Naive B cell (primary cell): Measurements from ENCODE around the gene TGFA. TPM values are rescaled to one million over a fixed set of nuclear protein-coding genes. Genes with fewer than 3 reads are reported as not detected.

Experiments
- ATAC-seq, 2 donors: fragments of 150-1000 bp; cut with Tn5 transposase; 2 replicates each; pipeline ENCODE4 v1.10.0; 2021; ENCODE audit warnings: low read depth in 2 of 2, mild to moderate bottlenecking in 2 of 2, moderate library complexity in 2 of 2
- DNase-seq: peaks from one replicate; pipeline ENCODE4 v3.0.0; 2022
- H3K27ac Mint-ChIP-seq, 6 donors: one replicate each; pipeline ENCODE4 v1.8.0; 2020 to 2022; ENCODE audit warnings: mild to moderate bottlenecking in 6 of 6, mixed read lengths in 6 of 6, moderate library complexity in 5 of 6, inconsistent platforms in 2 of 6
- H3K27me3 Mint-ChIP-seq, 3 donors: one replicate each; pipeline ENCODE4 v1.8.0; 2021 to 2022; ENCODE audit warnings: mixed read lengths in 3 of 3, mild to moderate bottlenecking in 1 of 3
- H3K36me3 Mint-ChIP-seq, 2 donors: one replicate each; pipeline ENCODE4 v1.8.0; 2020 to 2022; ENCODE audit warnings: mixed read lengths in 2 of 2, inconsistent platforms in 1 of 2, mild to moderate bottlenecking in 1 of 2
- H3K4me1 Mint-ChIP-seq, 3 donors: one replicate each; pipeline ENCODE4 v1.8.0; 2020 to 2022; ENCODE audit warnings: mixed read lengths in 3 of 3, inconsistent platforms in 1 of 3, mild to moderate bottlenecking in 1 of 3, moderate library complexity in 1 of 3
- H3K4me3 Mint-ChIP-seq, 8 donors: one replicate each; pipeline ENCODE4 v1.8.0; 2020 to 2022; ENCODE audit warnings: mild to moderate bottlenecking in 8 of 8, mixed read lengths in 8 of 8, moderate library complexity in 8 of 8, inconsistent platforms in 2 of 8
- H3K9me3 Mint-ChIP-seq, 7 donors: one replicate each; pipeline ENCODE4 v1.8.0; 2020 to 2022; ENCODE audit warnings: mixed read lengths in 7 of 7, mild to moderate bottlenecking in 5 of 7, inconsistent platforms in 2 of 7, moderate library complexity in 1 of 7
- polyA plus RNA-seq, 6 donors: library from polyadenylated mRNA; unstranded; fragments of 300-500 nt; fragmentation: Illumina TruSeq; gene quantifications; one replicate each; pipeline ENCODE4 v1.2.3, GENCODE V29; 2021; ENCODE audit warnings: low read depth in 6 of 6

Gene TGFA
- polyA plus RNA-seq, 6 donors from 2014 or later: not detected

GRCh38 chr2:70431716-70432347, 121.8 kb downstream of the TGFA start:
- DNase-seq: no peak
- no peak overlapping the region for H3K4me3 Mint-ChIP-seq
- peaks cover 3 to 7% (median 6%) of the 10 kb centered on the region in 3 donors for H3K27me3 Mint-ChIP-seq

GRCh38 chr2:70426341-70426740, 127.3 kb downstream of the TGFA start:
- no peak for DNase-seq
- Mint-ChIP-seq H3K9me3 (peaks cover 0 to 6% (median 0%) of the 10 kb centered on the region in 7 donors), H3K36me3 (no peaks in the 10 kb centered on the region), H3K4me3 (no peak overlapping the region), H3K4me1 (no peaks in the 10 kb centered on the region), H3K27ac (no peak overlapping the region), H3K27me3 (peaks cover 0 to 43% (median 28%) of the 10 kb centered on the region in 3 donors)
- ATAC-seq: no peak

More at GRCh38 chr2:70431716-70432347, 121.8 kb downstream of the TGFA start:
- Mint-ChIP-seq H3K4me1 (no peaks in the 10 kb centered on the region), H3K9me3 (peaks cover 0 to 6% (median 0%) of the 10 kb centered on the region in 7 donors), H3K27ac (no peak overlapping the region), H3K36me3 (no peaks in the 10 kb centered on the region)
- ATAC-seq: no peak

GRCh38 chr2:70425682-70426301, 127.8 kb downstream of the TGFA start:
- no peaks in the 10 kb centered on the region for H3K4me1 Mint-ChIP-seq
- ATAC-seq (no peak), DNase-seq (no peak)
- no peak overlapping the region for H3K27ac Mint-ChIP-seq
- H3K36me3 Mint-ChIP-seq: no peaks in the 10 kb centered on the region
- H3K27me3 Mint-ChIP-seq: peaks cover 0 to 43% (median 28%) of the 10 kb centered on the region in 3 donors
- peaks cover 0 to 6% (median 0%) of the 10 kb centered on the region in 7 donors for H3K9me3 Mint-ChIP-seq
- no peak overlapping the region for H3K4me3 Mint-ChIP-seq

GRCh38 chr2:70420740-70421139, 132.9 kb downstream of the TGFA start:
- Mint-ChIP-seq H3K27ac (no peak overlapping the region), H3K4me1 (no peaks in the 10 kb centered on the region), H3K9me3 (peaks cover 0 to 10% (median 4%) of the 10 kb centered on the region in 7 donors), H3K4me3 (no peak overlapping the region), H3K27me3 (peaks cover 0 to 47% (median 33%) of the 10 kb centered on the region in 3 donors), H3K36me3 (no peaks in the 10 kb centered on the region)
- DNase-seq (no peak), ATAC-seq (no peak)

GRCh38 chr2:70420143-70420542, 133.5 kb downstream of the TGFA start:
- Mint-ChIP-seq H3K9me3 (peaks cover 0 to 10% (median 4%) of the 10 kb centered on the region in 7 donors), H3K36me3 (no peaks in the 10 kb centered on the region), H3K27me3 (peaks cover 0 to 43% (median 27%) of the 10 kb centered on the region in 3 donors), H3K27ac (no peak overlapping the region), H3K4me1 (no peaks in the 10 kb centered on the region), H3K4me3 (no peak overlapping the region)
- no peak for ATAC-seq
- no peak for DNase-seq

- Mint-ChIP-seq H3K4me3 (no peak overlapping the region), H3K27ac (peak overlapping the region in 1 of 6 donors; percentile 48), H3K36me3 (no peaks in the 10 kb centered on the region), H3K4me1 (no peaks in the 10 kb centered on the region), H3K9me3 (peaks cover 0 to 10% (median 4%) of the 10 kb centered on the region in 7 donors), H3K27me3 (peaks cover 0 to 34% (median 23%) of the 10 kb centered on the region in 3 donors)
- ATAC-seq (no peak), DNase-seq (no peak)
These were observed 135.1 kb downstream of the TGFA start for GRCh38 chr2:70418514-70418913.

GRCh38 chr2:70417011-70417410, 136.6 kb downstream of the TGFA start:
- Mint-ChIP-seq H3K4me1 (no peaks in the 10 kb centered on the region), H3K27ac (no peak overlapping the region), H3K4me3 (no peak overlapping the region), H3K9me3 (peaks cover 0 to 10% (median 4%) of the 10 kb centered on the region in 7 donors), H3K36me3 (no peaks in the 10 kb centered on the region), H3K27me3 (peaks cover 1 to 20% (median 16%) of the 10 kb centered on the region in 3 donors)
- no peak for ATAC-seq
- no peak for DNase-seq

GRCh38 chr2:70412294-70413070, 141.1 kb downstream of the TGFA start:
- Mint-ChIP-seq H3K27me3 (peaks cover 6 to 35% (median 20%) of the 10 kb centered on the region in 3 donors), H3K4me1 (no peaks in the 10 kb centered on the region), H3K27ac (no peak overlapping the region), H3K4me3 (no peak overlapping the region), H3K9me3 (peaks cover 0 to 5% (median 0%) of the 10 kb centered on the region in 7 donors), H3K36me3 (no peaks in the 10 kb centered on the region)
- DNase-seq (no peak), ATAC-seq (no peak)

- Mint-ChIP-seq H3K36me3 (no peaks in the 10 kb centered on the region), H3K4me3 (no peak overlapping the region), H3K9me3 (peaks cover 0 to 13% (median 0%) of the 10 kb centered on the region in 7 donors), H3K4me1 (no peaks in the 10 kb centered on the region), H3K27ac (no peak overlapping the region), H3K27me3 (peaks cover 13 to 35% (median 19%) of the 10 kb centered on the region in 3 donors)
- no peak for DNase-seq
- no peak for ATAC-seq
These were observed 142.0 kb downstream of the TGFA start for GRCh38 chr2:70411483-70412125.

- peaks cover 39 to 60% (median 40%) of the 10 kb centered on the region in 3 donors for H3K27me3 Mint-ChIP-seq
- peaks cover 0 to 14% (median 0%) of the 10 kb centered on the region in 7 donors for H3K9me3 Mint-ChIP-seq
- H3K27ac Mint-ChIP-seq: no peak overlapping the region
- no peaks in the 10 kb centered on the region for H3K36me3 Mint-ChIP-seq
- no peak overlapping the region for H3K4me3 Mint-ChIP-seq
- no peaks in the 10 kb centered on the region for H3K4me1 Mint-ChIP-seq
- DNase-seq: no peak
- ATAC-seq: no peak
These were observed 150.2 kb downstream of the TGFA start for GRCh38 chr2:70403267-70404053.

- H3K4me3 Mint-ChIP-seq: no peak overlapping the region
- H3K36me3 Mint-ChIP-seq: no peaks in the 10 kb centered on the region
- no peaks in the 10 kb centered on the region for H3K9me3 Mint-ChIP-seq
- no peak for DNase-seq
- H3K27ac Mint-ChIP-seq: no peak overlapping the region
- H3K4me1 Mint-ChIP-seq: no peaks in the 10 kb centered on the region
- peaks cover 40 to 61% (median 43%) of the 10 kb centered on the region in 3 donors for H3K27me3 Mint-ChIP-seq
- ATAC-seq: no peak
These were observed 153.1 kb downstream of the TGFA start for GRCh38 chr2:70400539-70400938.

GRCh38 chr2:70399046-70399445, 154.6 kb downstream of the TGFA start:
- Mint-ChIP-seq H3K27me3 (peaks cover 32 to 58% (median 56%) of the 10 kb centered on the region in 3 donors), H3K4me1 (no peaks in the 10 kb centered on the region), H3K9me3 (peaks cover 0 to 5% (median 4%) of the 10 kb centered on the region in 7 donors), H3K4me3 (no peak overlapping the region), H3K36me3 (no peaks in the 10 kb centered on the region), H3K27ac (no peak overlapping the region)
- DNase-seq: no peak
- no peak for ATAC-seq
